T-cell (primary cell): ENCODE results near the gene TTLL10. TPM values are rescaled to one million over a fixed set of nuclear protein-coding genes. Genes with fewer than 3 reads are reported as not detected.

Source experiments
- ATAC-seq, 4 experiments: fragments of 200-7000 bp in 3 of 4; fragments of 150-1000 bp in 1 of 4; cut with Tn5 transposase; replicated peaks in 1 of 4; 1 replicate in 3 of 4; 2 replicates in 1 of 4; pipeline ENCODE4 v1.10.0; 2021; ENCODE audit warnings: moderate library complexity in 3 of 4, mild to moderate bottlenecking in 2 of 4, moderate number of reproducible peaks in 1 of 4
- CTCF ChIA-PET, 2 donors: fragments of 300-600 bp; sonication (Branson Sonifier 250); formaldehyde crosslinking; loops; one replicate each; lab custom pipeline; 2022; ENCODE audit warnings: antibody characterized with exemption in 2 of 2; lab: Charles Lee
- POLR2A ChIA-PET, 2 donors: fragments of 300-600 bp; sonication (Branson Sonifier 250); formaldehyde crosslinking; loops; one replicate each; lab custom pipeline; 2022; ENCODE audit warnings: antibody characterized with exemption in 2 of 2; lab: Charles Lee
- DNase-seq, 35 experiments: peaks; one replicate each; pipeline versions ENCODE4 v3.0.0 to v3.0.0-alpha.2; 2013 to 2023
- H3K27ac ChIP-seq: one replicate; pipeline ENCODE4 v1.5.1; 2013; ENCODE audit warnings: low read length
- H3K27me3 ChIP-seq, 2 experiments: replicated peaks in 1 of 2; 1 replicate in 1 of 2; 2 replicates in 1 of 2; pipeline versions ENCODE4 v1.6.1 to v1.7.0; 2013; ENCODE audit warnings: low read length in 1 of 2, mixed read lengths in 1 of 2; ENCODE audit not compliant: control insufficient read depth in 2 of 2, insufficient read depth in 2 of 2; ENCODE audit errors: extremely low read depth in 1 of 2
- H3K36me3 ChIP-seq, 2 donors: 1 replicate in 1 of 2; 2 replicates in 1 of 2; pipeline versions ENCODE4 v1.6.1 to v1.7.0; 2013; ENCODE audit warnings: low read length in 1 of 2; ENCODE audit not compliant: control insufficient read depth in 2 of 2, insufficient read depth in 1 of 2; ENCODE audit errors: extremely low read depth in 1 of 2
- H3K4me1 ChIP-seq, 2 experiments: 1 replicate in 1 of 2; 2 replicates in 1 of 2; pipeline versions ENCODE4 v1.6.1 to v1.7.0; 2013; ENCODE audit warnings: low read length in 2 of 2, mixed read lengths in 1 of 2; ENCODE audit not compliant: insufficient read depth in 2 of 2, control insufficient read depth in 1 of 2; ENCODE audit errors: extremely low read depth in 1 of 2
- H3K4me3 ChIP-seq, 2 donors: 1 replicate in 1 of 2; 2 replicates in 1 of 2; pipeline versions ENCODE4 v1.5.1 to v1.7.0; 2013; ENCODE audit warnings: mild to moderate bottlenecking in 2 of 2, low read length in 1 of 2, moderate library complexity in 1 of 2; ENCODE audit not compliant: control insufficient read depth in 1 of 2; ENCODE audit errors: extremely low read depth in 1 of 2
- H3K9me3 ChIP-seq: 2 replicates; pipeline ENCODE4 v1.7.0; 2013
- H3K27ac Mint-ChIP-seq, 2 donors: one replicate each; pipeline ENCODE4 v1.8.0; 2020 to 2021; ENCODE audit warnings: mild to moderate bottlenecking in 2 of 2, mixed read lengths in 2 of 2
- H3K27me3 Mint-ChIP-seq, 2 donors: one replicate each; pipeline ENCODE4 v1.8.0; 2021 to 2022; ENCODE audit warnings: mixed read lengths in 2 of 2
- H3K36me3 Mint-ChIP-seq: one replicate; pipeline ENCODE4 v1.8.0; 2021; ENCODE audit warnings: mixed read lengths
- H3K4me1 Mint-ChIP-seq, 3 donors: one replicate each; pipeline ENCODE4 v1.8.0; 2020 to 2022; ENCODE audit warnings: mixed read lengths in 3 of 3, mild to moderate bottlenecking in 1 of 3
- H3K4me3 Mint-ChIP-seq, 3 donors: one replicate each; pipeline ENCODE4 v1.8.0; 2020 to 2022; ENCODE audit warnings: mild to moderate bottlenecking in 3 of 3, mixed read lengths in 3 of 3, moderate library complexity in 3 of 3
- H3K9me3 Mint-ChIP-seq, 3 donors: one replicate each; pipeline ENCODE4 v1.8.0; 2020 to 2022; ENCODE audit warnings: mixed read lengths in 3 of 3
- WGBS: methylation state at CpG from one replicate; pipeline ENCODE4 v1.1.5; 2013; ENCODE audit warnings: missing lambda C conversion rate; ENCODE audit not compliant: insufficient coverage; 5-methylcytosine and 5-hydroxymethylcytosine counted together
- total RNA-seq, 35 experiments: library from RNA in 6 of 35; stranded (reverse) in 6 of 35; fragments of 120-200 nt in 1 of 35; gene quantifications; one replicate each; pipeline versions ENCODE4 v1.2.1 to v1.2.4 and lab custom pipeline; 2013 to 2026

Gene TTLL10
- total RNA-seq, 5 donors from 2014 or later (not counting 1 experiment from before 2014, with no cell fraction given), result 0.26 to 1.0 (median 0.47) TPM; not detected in 1

- H3K36me3 Mint-ChIP-seq, result no peaks in the 10 kb centered on the region
- DNase-seq (no peak), ATAC-seq (no peak)
- Histone ChIP-seq H3K27me3 (peaks cover 0 to 13% of the 10 kb centered on the region in 2 experiments), H3K9me3 (no peaks in the 10 kb centered on the region), H3K4me1 (no peaks in the 10 kb centered on the region), H3K36me3 (no peaks in the 10 kb centered on the region), H3K4me3 (no peak overlapping the region), H3K27ac (no peak overlapping the region)
- POLR2A ChIA-PET, result no interaction called here
- no peaks in the 10 kb centered on the region for H3K9me3 Mint-ChIP-seq
- WGBS, result 90% methylated on average over 27 of the region's 32 CpGs
- CTCF ChIA-PET, result interaction anchor here in 1 of 2 donors (0.5 kb wide), 1 partner anchor 72 kb away, joined by 3 read pairs; no protein-coding TSS in a partner anchor
- H3K27me3 Mint-ChIP-seq, result no peaks in the 10 kb centered on the region
- H3K27ac Mint-ChIP-seq, result no peak overlapping the region
- no peak overlapping the region for H3K4me3 Mint-ChIP-seq
- H3K4me1 Mint-ChIP-seq, result peaks cover 0 to 6% (median 0%) of the 10 kb centered on the region in 3 donors
Observed at GRCh38 chr1:1128454-1129139, 45.1 kb upstream of the TTLL10 start.

GRCh38 chr1:1129381-1129821 lies 44.3 kb upstream of the TTLL10 start:
- Histone ChIP-seq H3K27me3 (peaks cover 0 to 9% of the 10 kb centered on the region in 2 experiments), H3K4me1 (no peaks in the 10 kb centered on the region), H3K27ac (no peak overlapping the region), H3K36me3 (no peaks in the 10 kb centered on the region), H3K9me3 (no peaks in the 10 kb centered on the region), H3K4me3 (no peak overlapping the region)
- WGBS, result 88% methylated on average over 15 of the region's 19 CpGs
- Mint-ChIP-seq H3K9me3 (no peaks in the 10 kb centered on the region), H3K27me3 (no peaks in the 10 kb centered on the region), H3K4me1 (no peaks in the 10 kb centered on the region), H3K4me3 (no peak overlapping the region), H3K36me3 (no peaks in the 10 kb centered on the region), H3K27ac (no peak overlapping the region)
- DNase-seq, result no peak
- ChIA-PET CTCF (interaction anchor here in 1 of 2 donors (0.6 kb wide), 1 partner anchor 27 kb away, joined by 5 read pairs; no protein-coding TSS in a partner anchor), POLR2A (no interaction called here)
- no peak for ATAC-seq

GRCh38 chr1:1130206-1131120 lies 43.2 kb upstream of the TTLL10 start:
- POLR2A ChIA-PET, result interaction anchor here in 1 of 2 donors (0.8 kb wide), 1 partner anchor 68 kb away, joined by 6 read pairs; no protein-coding TSS in a partner anchor
- no peaks in the 10 kb centered on the region for H3K9me3 Mint-ChIP-seq
- no peak for ATAC-seq

GRCh38 chr1:1132042-1132950 lies 41.4 kb upstream of the TTLL10 start:
- CTCF ChIA-PET, result no interaction called here
- H3K4me1 Mint-ChIP-seq, result peaks cover 1 to 11% (median 2%) of the 10 kb centered on the region in 3 donors

More at GRCh38 chr1:1130206-1131120, 43.2 kb upstream of the TTLL10 start:
- no peak for DNase-seq
- H3K27me3 Mint-ChIP-seq, result no peaks in the 10 kb centered on the region
- no peak overlapping the region for H3K27ac Mint-ChIP-seq
- Histone ChIP-seq H3K36me3 (no peaks in the 10 kb centered on the region), H3K4me3 (no peak overlapping the region), H3K27ac (no peak overlapping the region), H3K9me3 (no peaks in the 10 kb centered on the region), H3K27me3 (peaks cover 0 to 9% of the 10 kb centered on the region in 2 experiments), H3K4me1 (no peaks in the 10 kb centered on the region)
- 90% methylated on average over 38 of the region's 43 CpGs for WGBS
- H3K36me3 Mint-ChIP-seq, result no peaks in the 10 kb centered on the region
- CTCF ChIA-PET, result interaction anchor here in 1 of 2 donors (0.6 kb wide), 1 partner anchor 26 kb away, joined by 5 read pairs; no protein-coding TSS in a partner anchor
- H3K4me1 Mint-ChIP-seq, result peaks cover 0 to 3% (median 0%) of the 10 kb centered on the region in 3 donors
- H3K4me3 Mint-ChIP-seq, result no peak overlapping the region

GRCh38 chr1:1132956-1133750 lies 40.5 kb upstream of the TTLL10 start:
- H3K27ac ChIP-seq, result no peak overlapping the region
- H3K9me3 ChIP-seq, result no peaks in the 10 kb centered on the region
- no peak overlapping the region for H3K4me3 ChIP-seq
- CTCF ChIA-PET, result interaction anchor here in 1 of 2 donors (0.6 kb wide), 1 partner anchor 87 kb away, joined by 3 read pairs; no protein-coding TSS in a partner anchor
- H3K27me3 ChIP-seq, result peaks cover 0 to 19% of the 10 kb centered on the region in 2 experiments
- no peaks in the 10 kb centered on the region for H3K9me3 Mint-ChIP-seq
- H3K27ac Mint-ChIP-seq, result no peak overlapping the region
- POLR2A ChIA-PET, result no interaction called here
- H3K36me3 Mint-ChIP-seq, result no peaks in the 10 kb centered on the region
- DNase-seq (no peak), ATAC-seq (no peak)
- no peak overlapping the region for H3K4me3 Mint-ChIP-seq
- no peaks in the 10 kb centered on the region for H3K27me3 Mint-ChIP-seq
- H3K4me1 Mint-ChIP-seq, result peaks cover 7 to 16% (median 10%) of the 10 kb centered on the region in 3 donors
- peaks cover 0 to 25% of the 10 kb centered on the region in 2 experiments for H3K4me1 ChIP-seq
- WGBS, result 93% methylated on average over 23 of the region's 32 CpGs
- H3K36me3 ChIP-seq, result no peaks in the 10 kb centered on the region

More at GRCh38 chr1:1132042-1132950, 41.4 kb upstream of the TTLL10 start:
- DNase-seq, result no peak
- no peak for ATAC-seq
- Histone ChIP-seq H3K27me3 (peaks cover 0 to 17% of the 10 kb centered on the region in 2 experiments), H3K27ac (no peak overlapping the region), H3K9me3 (no peaks in the 10 kb centered on the region), H3K4me3 (no peak overlapping the region), H3K4me1 (peaks cover 0 to 16% of the 10 kb centered on the region in 2 experiments), H3K36me3 (no peaks in the 10 kb centered on the region)
- no peaks in the 10 kb centered on the region for H3K27me3 Mint-ChIP-seq
- no peaks in the 10 kb centered on the region for H3K36me3 Mint-ChIP-seq
- no peak overlapping the region for H3K4me3 Mint-ChIP-seq
- POLR2A ChIA-PET, result no interaction called here
- no peaks in the 10 kb centered on the region for H3K9me3 Mint-ChIP-seq
- H3K27ac Mint-ChIP-seq, result no peak overlapping the region
- WGBS, result 91% methylated on average over 29 of the region's 48 CpGs
